Ovary (tissue), 9 donors: Measurements from ENCODE around the gene FRMD4A. TPM values are rescaled to one million over a fixed set of nuclear protein-coding genes. Genes with fewer than 3 reads are reported as not detected.

Source experiments
- DNase-seq, 5 donors: peaks; one replicate each; pipeline ENCODE4 v3.0.0-alpha.2; 2019 to 2020
- H3K27ac ChIP-seq, 2 donors: fragments of 200-600 bp; one replicate each; pipeline versions ENCODE4 v1.5.1 to v1.8.0; 2019 to 2022
- H3K27me3 ChIP-seq: fragments of 200-600 bp; one replicate; pipeline ENCODE4 v1.8.0; 2022
- H3K36me3 ChIP-seq: fragments of 200-600 bp; sonication (generic); one replicate; pipeline ENCODE4 v1.5.1; 2019
- H3K4me1 ChIP-seq: one replicate; pipeline ENCODE4 v1.8.1; 2013; ENCODE audit warnings: mild to moderate bottlenecking, moderate library complexity; ENCODE audit not compliant: insufficient read depth
- H3K4me3 ChIP-seq: fragments of 200-600 bp; sonication (generic); one replicate; pipeline ENCODE4 v1.5.1; 2017
- H3K9me3 ChIP-seq, 2 donors: fragments of 200-600 bp in 1 of 2; sonication (generic) in 1 of 2; one replicate each; pipeline versions ENCODE4 v1.5.1 to v1.8.1; 2013 to 2019; ENCODE audit warnings: mild to moderate bottlenecking in 1 of 2, moderate library complexity in 1 of 2
- CTCF ChIP-seq, 3 donors: fragments of 450-650 bp in 2 of 3; fragments of 200-600 bp in 1 of 3; IDR thresholded peaks; one replicate each; pipeline versions ENCODE4 v1.5.1 to v1.8.0; 2016 to 2022; ENCODE audit warnings: antibody characterized with exemption in 3 of 3, mild to moderate bottlenecking in 1 of 3
- EP300 ChIP-seq: sonication (generic); formaldehyde crosslinking; IDR thresholded peaks from one replicate; pipeline ENCODE4 v1.6.1; 2017; ENCODE audit warnings: antibody characterized with exemption
- POLR2A ChIP-seq: fragments of 450-650 bp; IDR thresholded peaks from one replicate; pipeline ENCODE4 v1.6.1; 2017; ENCODE audit warnings: antibody characterized with exemption, mild to moderate bottlenecking, moderate library complexity
- WGBS, 3 donors: extraction: QIAGEN DNeasy Blood & Tissue Kit in 1 of 3; methylation state at CpG; one replicate each; pipeline versions ENCODE4 v1.1.5 to v1.1.7; 2013 to 2017; 5-methylcytosine and 5-hydroxymethylcytosine counted together
- intact Hi-C, 4 donors: fragments of 100-400 bp; cut with DNase I; formaldehyde crosslinking; loops; one replicate each; pipeline versions ENCODE4 v1.11.0 to v1.15.1; 2022 to 2023
- polyA plus RNA-seq, 2 donors: library from polyadenylated mRNA; stranded (reverse); fragments of 200-250 nt in 1 of 2; fragments of 350-450 nt in 1 of 2; fragmentation: Illumina TruSeq in 1 of 2; extraction: RNeasy Lipid Tissue Mini Kit (QIAGEN cat#74804) in 1 of 2; gene quantifications; one replicate each; pipeline ENCODE4 v1.2.3, GENCODE V29; 2013 to 2014
- total RNA-seq, 7 donors: library from RNA; depleted of rRNA in 2 of 7; stranded (reverse); fragments of >200 nt in 2 of 7; fragmentation: NEBNext Ultra II Directional in 3 of 7; extraction: Animal tissue kit (Norgen Biotek cat#: 25700) in 3 of 7; gene quantifications; one replicate each; pipeline versions ENCODE4 v1.1.0 to v1.2.4, GENCODE V29; 2016 to 2023
- donor health status: DM: no; HTN: no; CAD: no; lungs with moderate emphysema.
- donor health status: DM: no; HTN: no; CAD: no.
- donor health status: Bipolar disorder and iron deficiency.
- donor health status: DM: yes; HTN: yes; CAD: no.
- donor health status: DM: no; HTN: no; CAD: no.
- donor health status: DM: yes; HTN: yes; CAD: no.

Gene FRMD4A
- total and polyA plus RNA-seq, 9 donors, result 5.5 to 24.7 (median 11.3) TPM

DNA sequence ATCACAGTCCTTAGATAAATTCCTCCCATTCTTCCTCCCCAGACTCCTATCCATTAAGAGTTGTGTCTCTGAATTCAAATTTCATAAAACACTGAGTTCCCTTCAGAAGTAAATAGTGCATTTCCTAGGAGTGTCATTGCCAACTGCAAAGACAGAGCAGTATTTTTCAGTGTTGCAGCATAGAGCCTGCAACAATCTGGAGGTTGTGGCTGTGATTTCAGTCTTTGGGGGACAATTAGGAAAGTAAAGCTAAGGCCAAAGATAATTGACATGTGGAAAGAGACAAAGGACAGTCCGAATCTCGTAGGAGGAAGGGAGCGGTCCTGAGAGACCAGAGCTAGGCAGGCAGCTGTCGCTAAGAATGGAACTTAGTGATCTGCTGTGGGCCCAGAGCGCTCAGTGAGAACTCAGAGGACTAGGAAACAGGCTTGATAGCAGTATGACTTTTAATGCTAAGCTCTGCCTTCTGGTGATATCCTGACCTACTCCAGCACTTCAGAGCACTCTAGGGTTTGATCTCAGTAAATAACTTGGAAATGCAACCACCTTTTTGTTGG is 697.8 kb downstream of the FRMD4A start:
- H3K27me3 ChIP-seq, result no peaks in the 10 kb centered on the region
- no peak overlapping the region for H3K4me3 ChIP-seq
- no peak for DNase-seq
- WGBS, 3 donors, result 84 to 96% (median 87%) methylated on average over 5 of the region's 5 CpGs
- no peaks in the 10 kb centered on the region for H3K9me3 ChIP-seq
- H3K36me3 ChIP-seq, result no peaks in the 10 kb centered on the region
- no peak for TF ChIP-seq CTCF (IDR thresholded peaks at IDR 0.05)
- TF ChIP-seq EP300, result no peak
- TF ChIP-seq POLR2A, result no peak
- no peaks in the 10 kb centered on the region for H3K4me1 ChIP-seq
- intact Hi-C loops, result no loop called here
- no peak overlapping the region for H3K27ac ChIP-seq

DNA sequence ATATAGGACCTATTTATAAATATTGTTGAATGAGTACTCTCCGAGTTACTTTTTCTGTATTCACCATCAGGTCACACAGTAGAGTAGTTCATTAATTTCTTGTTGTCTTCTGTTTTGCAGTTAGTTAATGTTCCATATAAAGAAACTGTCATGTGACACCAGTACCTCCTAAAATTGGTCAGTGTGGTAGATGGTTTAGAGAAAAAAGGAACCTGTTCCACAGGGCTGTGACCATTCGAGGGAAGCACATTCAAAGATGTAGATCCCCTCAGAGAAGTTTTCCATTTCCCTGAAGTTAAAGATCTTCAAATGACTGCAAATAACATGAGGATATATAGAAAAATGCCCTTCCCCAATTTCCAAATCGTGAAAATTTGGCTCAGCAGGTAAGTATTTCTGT is 698.3 kb downstream of the FRMD4A start:
- H3K9me3 ChIP-seq, result no peaks in the 10 kb centered on the region
- 87 to 93% (median 88%) methylated on average over 3 of the region's 3 CpGs for WGBS, 3 donors
- H3K36me3 ChIP-seq, result no peaks in the 10 kb centered on the region
- TF ChIP-seq EP300 (no peak), POLR2A (no peak), CTCF (IDR thresholded peaks at IDR 0.05) (no peak)
- intact Hi-C loops, result no loop called here
- DNase-seq, result no peak
- H3K27ac ChIP-seq, result no peak overlapping the region
- H3K27me3 ChIP-seq, result no peaks in the 10 kb centered on the region
- H3K4me1 ChIP-seq, result no peaks in the 10 kb centered on the region
- no peak overlapping the region for H3K4me3 ChIP-seq

DNA sequence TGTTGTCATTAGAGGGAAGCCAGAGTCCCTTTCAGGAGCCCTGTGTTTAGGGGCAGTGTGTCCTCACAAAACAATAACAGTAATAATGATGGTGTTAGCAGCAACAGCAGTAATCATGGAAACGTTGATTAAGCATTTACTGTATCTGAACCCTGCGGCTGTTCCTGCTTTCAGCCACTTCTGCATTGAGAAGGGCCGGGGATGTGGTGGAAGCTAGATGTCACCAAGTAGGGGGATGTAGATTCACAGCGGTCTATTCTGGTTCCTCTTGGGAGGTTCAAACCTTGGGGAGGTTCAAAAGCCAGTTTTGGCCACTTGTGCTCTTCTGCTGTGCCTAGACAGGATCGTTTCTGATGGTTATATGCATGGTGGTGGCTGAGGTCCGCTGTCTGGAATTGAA is 699.1 kb downstream of the FRMD4A start:
- no peaks in the 10 kb centered on the region for H3K9me3 ChIP-seq
- no peak for TF ChIP-seq POLR2A
- TF ChIP-seq CTCF (IDR thresholded peaks at IDR 0.05), result no peak
- TF ChIP-seq EP300, result no peak
- no peaks in the 10 kb centered on the region for H3K27me3 ChIP-seq
- H3K27ac ChIP-seq, result no peak overlapping the region
- intact Hi-C loops, result no loop called here
- DNase-seq, result no peak
- no peaks in the 10 kb centered on the region for H3K4me1 ChIP-seq
- H3K36me3 ChIP-seq, result no peaks in the 10 kb centered on the region
- H3K4me3 ChIP-seq, result no peak overlapping the region
- 90 to 97% (median 93%) methylated on average over 6 of the region's 6 CpGs for WGBS, 3 donors

DNA sequence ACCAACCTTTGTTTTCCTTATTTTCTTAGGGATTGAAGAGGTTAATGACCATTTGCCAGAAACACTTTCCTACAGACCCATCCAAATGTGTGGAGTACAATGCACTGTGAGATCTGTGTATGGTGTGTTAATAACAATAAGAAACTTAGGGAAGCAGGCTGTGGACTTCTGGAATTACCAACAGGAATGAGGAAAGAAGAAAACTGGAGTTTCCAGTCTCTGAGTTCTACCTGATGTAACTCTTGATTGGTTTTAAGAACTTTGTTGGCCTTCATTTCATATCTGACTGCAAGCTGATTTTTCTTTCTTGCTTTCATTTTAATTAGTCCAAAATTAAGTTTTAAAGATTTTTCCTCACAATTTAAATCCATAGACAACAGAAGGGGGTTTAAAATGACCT is 700.5 kb downstream of the FRMD4A start:
- intact Hi-C loops, result no loop called here
- no peaks in the 10 kb centered on the region for H3K27me3 ChIP-seq
- no peaks in the 10 kb centered on the region for H3K9me3 ChIP-seq
- no peak overlapping the region for H3K27ac ChIP-seq
- peaks cover 1% of the 10 kb centered on the region for H3K4me1 ChIP-seq
- no peaks in the 10 kb centered on the region for H3K36me3 ChIP-seq
- no peak for DNase-seq
- TF ChIP-seq EP300, result no peak
- TF ChIP-seq CTCF (IDR thresholded peaks at IDR 0.05), result no peak
- no peak for TF ChIP-seq POLR2A
- H3K4me3 ChIP-seq, result no peak overlapping the region
